ENCODE results near the gene VPREB1.
"Not testable (repeated sequence)": the region's sequence is repeated elsewhere in the genome, so short reads cannot be mapped to it uniquely, and the experiment has no call there.

The VPREB1 gene

DNA sequence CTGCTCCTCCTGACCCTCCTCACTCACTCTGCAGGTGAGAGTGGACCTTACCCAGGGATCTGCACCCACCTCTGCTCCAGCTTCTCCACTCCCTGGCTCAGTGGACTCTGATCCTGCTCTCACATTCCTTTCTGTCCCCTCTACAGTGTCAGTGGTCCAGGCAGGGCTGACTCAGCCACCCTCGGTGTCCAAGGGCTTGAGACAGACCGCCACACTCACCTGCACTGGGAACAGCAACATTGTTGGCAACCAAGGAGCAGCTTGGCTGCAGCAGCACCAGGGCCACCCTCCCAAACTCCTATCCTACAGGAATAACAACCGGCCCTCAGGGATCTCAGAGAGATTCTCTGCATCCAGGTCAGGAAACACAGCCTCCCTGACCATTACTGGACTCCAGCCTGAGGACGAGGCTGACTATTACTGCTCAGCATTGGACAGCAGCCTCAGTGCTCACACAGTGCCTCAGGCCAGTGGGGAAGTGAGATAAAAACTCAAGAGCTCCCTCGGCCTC, 29.7 kb upstream of the VPREB1 start:
- no peak for DNase-seq

DNA sequence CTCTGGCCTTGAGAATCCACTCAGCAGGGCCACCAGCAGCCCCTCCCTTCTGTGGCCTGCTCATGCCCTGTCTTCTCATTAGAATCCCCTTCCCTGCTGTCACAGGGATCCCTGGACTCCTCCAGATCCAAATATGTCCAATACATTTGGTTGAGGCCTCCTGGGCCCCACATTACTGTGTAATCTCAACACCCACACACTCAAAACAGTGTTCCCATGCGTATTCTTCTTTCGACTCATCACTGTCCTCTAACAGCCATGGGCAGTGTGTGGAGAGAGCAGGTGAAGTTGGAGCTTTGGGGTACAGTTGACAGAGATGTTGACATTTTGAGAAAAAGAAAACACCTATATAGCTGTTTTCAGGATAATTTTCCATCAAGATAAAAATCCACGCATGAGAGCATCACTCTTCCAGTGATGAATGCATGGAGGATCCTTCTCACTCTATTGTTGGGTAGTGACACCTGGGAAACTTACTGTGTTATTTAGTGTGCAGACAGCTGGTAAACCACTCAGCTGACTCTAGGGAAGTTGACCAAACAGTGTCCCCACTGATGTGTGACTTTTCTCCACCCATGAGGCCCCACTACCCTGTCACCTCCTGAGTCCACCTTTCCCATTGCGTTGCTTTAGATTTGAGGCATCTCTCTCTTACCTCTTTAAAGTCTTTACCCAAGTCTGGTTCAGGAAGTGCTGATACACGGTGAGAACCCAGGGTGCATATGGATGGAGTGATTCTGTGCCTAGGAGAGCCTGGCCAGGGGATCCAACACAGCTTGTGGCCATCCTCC, 28.7 kb upstream of the VPREB1 start:
- DNase-seq = no peak

DNA sequence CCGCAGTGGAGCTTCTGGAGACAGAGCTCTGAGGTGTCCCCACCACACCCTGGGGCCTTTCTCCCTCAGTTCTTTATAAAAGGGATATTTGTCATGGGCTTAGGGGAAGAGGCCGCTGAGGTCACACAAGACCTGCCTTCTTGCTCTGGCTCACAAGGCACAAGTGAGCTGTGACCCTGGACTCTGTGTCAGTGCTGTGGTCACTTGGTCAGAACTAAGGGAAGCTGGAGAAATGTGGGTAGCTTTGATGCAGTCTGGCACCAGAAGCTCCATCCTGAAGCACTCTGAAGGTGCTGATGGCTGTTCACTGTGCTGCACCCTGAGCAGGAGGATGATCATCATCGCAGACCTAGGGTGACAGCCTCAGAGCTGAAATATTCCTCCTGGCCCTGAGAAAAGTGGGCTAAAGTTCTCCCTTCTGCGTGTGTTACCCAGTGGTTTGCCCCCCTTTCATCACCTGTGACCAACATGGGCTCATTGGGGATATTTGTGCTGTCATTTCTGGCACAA, 28.1 kb upstream of the VPREB1 start:
- no peak for DNase-seq

DNA sequence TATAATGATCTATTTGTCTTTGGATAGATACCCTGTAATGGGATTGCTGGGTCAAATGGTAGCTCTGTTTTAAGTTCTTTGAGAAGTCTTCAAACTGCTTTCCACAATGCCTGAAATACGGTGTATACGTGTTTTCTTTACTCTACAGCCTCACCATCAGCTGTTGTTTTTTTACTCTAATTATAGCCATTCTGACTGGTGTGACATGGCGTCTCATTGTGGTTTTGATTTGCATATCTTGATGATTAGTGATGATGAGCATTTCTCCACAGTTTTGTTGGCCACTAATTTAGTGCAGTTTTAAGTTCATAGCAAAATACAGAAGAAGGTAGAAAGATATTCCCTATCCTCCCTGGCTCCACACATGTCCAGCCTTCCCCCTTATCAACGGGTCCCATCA, 26.3 kb upstream of the VPREB1 start:
- DNase-seq = no peak

DNA sequence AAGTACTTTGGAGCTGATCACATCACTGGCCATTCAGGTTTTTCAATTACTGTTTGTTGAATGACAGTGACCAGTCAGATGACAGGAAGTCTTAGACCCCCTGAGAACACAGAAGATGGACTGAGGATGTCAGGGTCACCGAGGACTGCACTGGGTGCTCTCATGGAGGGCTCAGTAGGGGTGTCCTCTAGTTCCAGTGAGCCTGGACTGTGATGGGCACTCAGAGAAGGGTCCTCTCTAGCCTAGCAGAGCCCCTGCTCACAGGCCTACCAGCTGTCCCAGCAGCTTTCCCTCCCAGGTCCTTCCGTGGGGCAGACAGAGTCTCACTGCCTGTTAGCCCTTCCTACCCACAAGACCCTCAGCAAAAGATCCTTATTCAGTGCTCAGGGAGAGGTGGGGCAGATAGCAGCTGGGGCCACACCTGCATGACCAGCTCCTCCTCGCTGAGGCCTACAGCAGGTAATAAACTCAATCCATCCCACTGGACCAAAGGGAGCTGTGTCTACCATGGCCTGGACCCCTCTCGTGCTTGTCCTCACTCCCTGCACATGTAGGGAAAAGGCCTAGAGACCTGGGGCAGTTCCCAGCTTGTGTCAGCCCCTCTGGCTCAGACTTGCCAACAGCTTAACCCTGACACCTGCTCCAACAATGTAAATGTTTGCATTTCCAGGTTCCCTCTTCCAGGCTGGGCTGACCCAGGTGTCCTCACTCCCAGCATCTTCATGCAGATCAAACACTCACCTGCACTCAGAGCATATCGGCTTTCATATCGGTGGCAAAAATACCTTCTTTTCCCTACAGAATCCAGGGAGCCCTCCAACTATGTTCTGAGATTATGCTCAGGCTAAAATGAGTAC, 25.2 kb upstream of the VPREB1 start:
- no peak for DNase-seq

DNA sequence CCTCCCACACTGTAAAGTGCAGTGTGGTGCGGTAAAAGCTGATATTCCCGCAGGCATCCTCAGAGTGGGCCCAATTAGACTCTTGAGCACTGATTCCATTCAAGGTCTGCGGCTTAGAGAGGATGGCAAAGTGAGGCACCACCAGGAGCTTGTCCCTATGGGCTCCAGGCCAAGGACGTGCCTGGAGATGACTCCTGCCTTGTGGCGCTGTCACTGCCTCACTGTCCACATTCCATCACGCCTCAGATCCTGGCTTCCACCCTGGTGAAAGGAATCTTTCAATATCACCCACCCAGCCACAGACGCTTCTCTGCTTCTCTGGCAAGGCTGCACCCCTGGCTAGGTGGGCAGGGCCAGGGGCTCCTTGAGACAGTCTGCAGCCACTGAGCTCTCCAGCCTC, 23.5 kb upstream of the VPREB1 start:
- not testable (repeated sequence) for DNase-seq

DNA sequence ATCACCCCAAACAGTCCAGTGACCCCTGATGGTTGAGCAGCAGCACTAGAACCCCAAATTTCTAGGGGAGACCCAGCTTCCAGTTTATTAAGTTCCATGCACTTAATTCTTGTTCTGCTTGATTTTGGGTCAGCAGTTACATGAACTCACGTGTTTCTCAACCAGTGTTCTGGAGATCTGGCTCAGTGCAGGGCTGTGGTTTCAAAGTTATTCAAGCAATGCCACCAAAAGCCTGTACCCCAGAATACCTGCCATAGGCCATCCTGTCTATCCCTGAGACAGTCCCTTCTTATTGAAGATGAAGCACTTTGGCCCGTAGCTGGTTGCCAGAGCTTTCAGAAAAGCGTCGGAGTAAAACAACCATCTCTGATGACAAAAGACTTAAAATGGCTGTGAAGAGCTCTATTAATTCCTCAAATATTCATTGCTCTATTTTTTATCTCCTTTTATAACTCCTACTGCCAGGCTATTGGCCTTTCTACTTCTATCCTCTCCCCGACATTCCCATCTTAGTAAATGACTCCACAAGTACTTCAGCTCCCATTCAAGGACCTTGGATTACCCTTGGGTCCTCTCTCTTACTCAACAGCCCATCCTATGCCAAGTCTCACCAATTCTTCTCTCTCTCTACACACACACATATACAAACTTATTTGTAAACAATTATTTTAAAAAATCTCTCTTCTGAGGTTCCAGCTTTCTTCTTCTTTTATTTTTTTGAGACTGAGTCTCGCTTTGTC, 18.0 kb upstream of the VPREB1 start:
- no peak for DNase-seq

DNA sequence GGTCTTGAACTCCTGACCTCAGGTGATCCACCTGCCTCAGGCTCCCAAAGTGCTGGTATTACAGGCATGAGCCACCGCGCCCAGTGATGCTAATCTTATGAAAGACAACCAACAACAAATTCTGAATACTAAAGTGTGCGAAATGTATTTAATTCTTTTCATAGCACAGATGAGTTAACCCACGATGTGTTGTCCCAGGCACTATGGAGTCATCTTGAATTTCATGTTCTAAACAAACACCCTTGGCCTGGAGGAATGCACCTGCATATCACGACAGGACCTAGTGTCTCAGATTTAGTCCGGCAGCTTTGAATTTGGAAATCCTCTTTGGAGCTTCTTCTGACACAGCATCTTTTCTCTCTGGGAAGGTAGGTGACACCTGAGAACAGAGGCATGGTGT, 16.2 kb upstream of the VPREB1 start:
- no peak for DNase-seq

DNA sequence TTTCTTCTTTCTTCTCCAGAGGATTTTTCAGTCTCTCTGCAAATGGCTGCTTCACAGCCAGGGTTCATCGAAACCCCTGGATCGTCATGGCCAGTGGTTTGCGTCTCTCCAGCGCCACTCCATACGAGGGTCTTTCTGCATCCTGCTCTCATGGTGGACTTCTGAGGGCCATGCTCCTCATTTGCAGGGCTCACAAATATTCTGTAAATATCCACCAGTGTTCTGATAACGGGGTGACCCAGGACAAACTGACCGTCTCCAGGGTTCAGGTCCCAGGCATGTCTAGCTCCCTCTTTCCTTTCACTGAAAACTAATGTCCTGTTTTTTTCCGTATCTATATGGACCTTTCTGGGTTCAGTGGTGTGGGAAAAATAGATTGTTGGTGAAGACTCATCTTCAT, 15.7 kb upstream of the VPREB1 start:
- no peak for DNase-seq

DNA sequence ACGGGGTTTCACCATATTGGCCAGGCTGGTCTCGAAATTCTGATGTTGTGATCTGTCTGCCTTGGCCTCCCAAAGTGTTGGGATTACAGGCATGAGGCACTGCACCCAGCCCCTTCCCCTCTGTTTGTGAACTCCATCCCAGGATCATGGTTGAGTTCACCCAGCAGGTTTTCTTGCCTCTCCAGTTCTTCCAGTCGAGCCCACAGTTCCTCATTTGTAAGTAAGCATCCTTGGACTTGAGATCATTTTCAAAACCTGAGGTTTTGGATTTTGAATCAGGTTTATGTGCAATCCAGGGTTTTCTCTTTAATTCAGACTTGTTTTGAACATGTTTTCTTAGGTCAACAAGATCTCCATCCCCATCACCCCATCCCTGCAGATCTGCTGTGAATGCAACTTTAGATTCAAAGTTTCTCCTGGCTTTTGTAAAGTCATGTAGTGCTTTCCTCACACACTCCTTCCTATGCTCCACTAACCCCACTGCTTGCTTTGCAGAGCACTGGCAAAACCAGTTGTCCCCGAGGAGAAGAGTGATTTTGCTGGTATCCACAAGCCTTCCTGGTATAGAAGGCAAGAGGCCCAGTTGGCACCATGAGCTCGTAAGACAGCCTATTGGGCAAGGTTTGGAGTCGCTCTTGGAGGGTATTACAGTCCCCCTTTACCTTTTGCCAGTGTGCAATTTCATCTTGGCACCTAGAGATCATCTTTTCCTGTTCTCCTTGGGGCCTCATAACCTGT, 14.7 kb upstream of the VPREB1 start:
- DNase-seq = no peak

DNA sequence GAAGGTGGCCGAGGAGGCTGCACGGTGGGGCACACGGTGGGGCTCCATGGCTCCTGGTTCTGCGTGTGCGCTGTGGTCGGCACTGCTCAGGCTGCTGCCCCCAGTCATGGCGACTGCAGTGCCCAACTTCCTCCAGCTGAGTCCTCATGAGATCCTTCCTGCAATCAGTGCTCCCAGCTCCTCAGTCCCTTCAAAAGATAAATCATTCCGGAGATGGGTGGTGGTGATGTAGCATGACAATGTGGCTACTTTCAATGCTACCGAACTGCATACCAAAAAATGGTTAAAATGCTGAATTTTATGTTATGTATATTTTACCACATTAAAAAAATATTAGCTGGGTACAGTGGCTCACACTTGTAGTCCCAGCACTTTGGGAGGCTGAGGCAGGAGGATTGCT, 14.1 kb upstream of the VPREB1 start:
- no peak for DNase-seq

DNA sequence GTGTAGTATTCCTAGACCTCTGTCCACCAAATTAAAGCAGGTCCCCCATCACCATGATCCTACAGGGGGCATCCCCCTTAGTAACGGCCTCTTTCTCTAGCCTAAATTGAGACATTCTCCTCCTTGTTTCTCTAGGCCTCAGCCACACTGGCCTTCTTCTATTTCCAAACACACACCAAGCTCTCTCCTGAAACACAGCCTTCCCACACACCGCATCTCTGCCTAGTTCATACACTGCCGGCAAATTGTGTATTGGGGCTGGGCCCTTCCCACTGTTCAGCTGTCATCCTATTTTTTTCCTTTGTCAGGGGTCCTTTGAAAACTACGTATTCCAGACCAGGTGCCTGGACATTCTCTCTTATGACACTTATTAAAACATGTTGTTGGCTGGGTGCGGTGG, 11.5 kb upstream of the VPREB1 start:
- no peak for DNase-seq

DNA sequence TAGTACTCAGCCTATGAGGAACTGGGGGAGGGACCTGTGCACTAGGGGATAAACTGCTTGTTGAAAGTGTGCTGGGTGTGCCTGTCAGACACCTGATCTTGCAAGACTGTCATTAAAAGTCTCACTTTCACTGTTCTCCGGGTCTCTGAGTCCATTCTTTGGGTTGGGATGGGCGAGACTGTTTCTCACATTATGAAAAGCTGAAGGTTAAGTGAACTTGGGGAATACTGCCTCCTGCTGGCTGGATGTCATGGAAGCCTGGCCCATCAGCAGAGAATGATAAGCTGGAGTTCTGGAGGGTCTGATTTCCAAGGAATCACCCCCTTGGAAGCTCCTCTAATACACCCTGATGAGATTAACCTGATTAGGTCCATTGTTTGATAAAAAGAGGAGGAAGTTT, 9.0 kb upstream of the VPREB1 start:
- DNase-seq = peak; percentile 33

DNA sequence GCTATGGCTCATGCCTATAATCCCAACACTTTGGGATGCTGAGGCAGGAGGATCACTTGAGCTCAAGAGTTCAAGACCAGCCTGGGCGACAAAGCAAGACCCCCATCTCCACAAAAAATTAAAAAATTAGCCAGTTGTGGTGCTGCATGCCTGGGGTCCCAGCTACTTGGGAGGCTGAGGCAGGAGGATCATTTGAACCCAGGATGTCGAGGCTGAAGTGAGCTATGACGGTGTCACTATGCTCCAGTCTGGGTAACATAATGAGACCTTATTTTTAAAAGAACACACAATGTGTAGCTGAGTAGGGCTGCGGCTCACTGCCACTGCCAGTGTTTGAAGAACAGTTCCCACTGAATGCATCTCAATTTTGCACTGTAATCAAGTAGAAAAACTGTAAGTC, 7.1 kb upstream of the VPREB1 start:
- no peak for DNase-seq

DNA sequence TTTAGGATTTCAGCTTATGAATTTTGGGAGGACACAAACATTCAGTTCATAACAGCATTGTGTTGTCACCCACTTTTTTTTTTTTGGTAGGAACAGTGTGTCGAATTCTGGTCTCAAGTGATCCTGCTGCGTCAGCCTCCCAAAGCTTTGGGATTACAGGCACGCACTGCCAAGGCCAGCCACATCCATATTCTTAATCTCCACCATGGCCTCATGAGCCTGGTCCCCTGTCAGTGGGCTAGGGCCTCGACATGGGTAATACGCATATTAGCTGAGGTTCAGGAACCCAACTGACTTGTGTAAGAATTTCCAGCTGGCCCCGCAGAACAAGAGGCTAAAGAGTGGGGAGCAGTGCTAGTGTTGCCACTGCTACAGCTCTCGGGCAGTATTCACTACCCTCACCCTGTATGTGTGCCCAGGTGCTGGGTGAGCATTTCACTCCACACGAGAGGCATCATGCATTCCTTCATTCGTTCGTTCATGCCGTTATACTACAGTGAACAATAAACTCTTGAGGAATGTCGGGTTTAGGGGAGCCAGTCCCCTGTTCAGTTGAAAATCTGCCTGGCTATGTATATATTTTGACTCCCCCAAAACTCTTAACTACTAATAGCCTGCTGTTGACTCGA, 5.2 kb upstream of the VPREB1 start:
- DNase-seq = no peak

DNA sequence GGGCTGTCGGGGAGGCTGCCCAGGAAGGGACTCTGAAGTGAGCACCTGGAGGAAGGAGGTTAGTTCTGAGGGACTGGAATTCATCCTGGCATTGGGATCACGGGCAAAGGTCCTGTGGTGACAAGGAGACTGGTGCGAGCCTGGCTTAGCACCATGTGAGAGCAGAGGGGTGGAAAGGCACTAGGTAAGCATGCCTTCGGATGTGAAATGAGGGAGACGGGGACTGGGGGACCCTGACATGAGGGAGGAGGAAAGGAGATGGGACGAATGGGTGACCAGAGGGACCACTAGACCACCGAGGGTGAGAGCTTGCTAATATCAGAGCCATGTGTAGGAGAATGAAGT, 3.1 kb upstream of the VPREB1 start:
- DNase-seq = no peak

DNA sequence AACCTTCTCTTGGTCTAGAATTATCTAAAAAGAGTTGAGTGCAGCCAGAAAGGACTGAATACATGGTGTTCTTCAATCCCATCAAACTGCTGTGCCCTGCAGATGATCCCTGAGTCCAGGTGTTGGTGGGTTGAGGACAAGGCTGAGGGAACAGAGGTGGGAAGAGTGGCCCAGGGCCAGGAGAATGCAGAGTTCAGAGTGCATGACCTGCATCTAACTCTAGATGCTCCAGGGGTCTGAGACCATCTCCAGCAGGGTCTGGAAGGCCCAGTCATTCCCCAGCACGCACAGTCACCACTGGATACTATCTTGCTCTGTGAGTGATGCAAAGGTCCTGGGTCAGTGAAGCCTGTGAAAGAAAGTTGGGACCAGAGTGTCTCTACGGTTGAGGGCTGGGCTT, 2.1 kb upstream of the VPREB1 start:
- no peak for DNase-seq

DNA sequence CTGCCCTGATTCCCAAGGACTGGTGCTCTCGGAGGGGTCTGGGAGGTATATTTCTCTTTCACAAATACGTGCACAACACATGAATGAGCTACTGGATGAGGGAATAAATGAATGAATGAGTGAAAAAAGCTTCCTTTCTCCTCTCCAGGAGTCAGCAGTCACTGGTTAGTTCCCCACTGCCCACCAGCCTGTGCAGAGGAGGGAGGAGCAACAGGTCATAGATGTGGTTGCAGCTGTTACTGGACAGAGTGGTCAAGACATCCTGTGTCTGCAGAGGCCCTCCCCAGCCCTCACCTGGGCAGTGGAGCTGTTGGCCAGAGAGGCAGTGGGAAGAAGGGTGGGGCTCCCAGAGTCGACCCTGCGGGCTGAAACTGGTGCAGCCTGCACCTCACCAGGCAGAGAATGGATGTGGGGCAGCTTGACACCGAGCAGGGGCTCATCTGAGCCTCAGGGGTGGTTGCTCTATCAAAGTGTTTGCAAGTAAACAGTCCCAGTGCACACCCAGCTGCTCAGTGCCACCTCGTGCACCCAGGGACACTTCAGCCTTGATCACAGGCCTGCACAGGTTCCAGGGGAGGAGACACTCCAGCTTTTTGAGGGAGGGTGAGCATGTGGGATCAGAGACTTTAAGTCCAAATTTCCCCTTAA, 1.4 kb upstream of the VPREB1 start:
- DNase-seq = no peak

DNA sequence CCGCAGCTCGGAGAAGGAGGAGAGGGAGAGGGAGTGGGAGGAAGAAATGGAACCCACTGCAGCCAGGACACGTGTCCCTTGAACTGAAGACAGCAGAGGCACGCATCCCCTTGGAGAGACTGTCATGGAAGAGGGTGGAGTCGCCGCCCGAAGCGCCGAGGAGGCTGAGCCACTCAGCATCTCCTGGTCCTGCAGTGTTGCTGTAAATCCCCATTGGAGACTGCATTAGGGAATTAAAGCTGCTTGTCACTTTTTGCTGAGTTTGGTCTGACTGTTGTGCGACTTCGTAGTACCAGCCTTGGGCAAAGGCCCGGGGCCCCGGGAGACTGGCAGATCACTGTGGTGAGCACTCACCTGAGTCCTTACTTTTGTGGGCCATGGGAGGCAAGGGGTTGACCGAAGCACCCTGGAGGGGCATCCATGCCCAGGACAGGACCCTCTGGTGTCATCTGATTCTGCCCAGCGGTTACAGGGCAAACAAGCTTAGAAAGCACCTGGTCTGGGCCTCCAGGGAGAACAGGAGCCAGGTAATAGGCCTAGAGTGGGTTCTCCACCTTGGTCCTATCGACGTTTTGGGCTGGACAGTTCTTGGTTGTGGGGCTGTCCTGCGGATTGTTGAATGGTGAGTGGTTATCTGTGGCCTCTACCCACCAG, 797 bp downstream of the VPREB1 start:
- no peak for DNase-seq

DNA sequence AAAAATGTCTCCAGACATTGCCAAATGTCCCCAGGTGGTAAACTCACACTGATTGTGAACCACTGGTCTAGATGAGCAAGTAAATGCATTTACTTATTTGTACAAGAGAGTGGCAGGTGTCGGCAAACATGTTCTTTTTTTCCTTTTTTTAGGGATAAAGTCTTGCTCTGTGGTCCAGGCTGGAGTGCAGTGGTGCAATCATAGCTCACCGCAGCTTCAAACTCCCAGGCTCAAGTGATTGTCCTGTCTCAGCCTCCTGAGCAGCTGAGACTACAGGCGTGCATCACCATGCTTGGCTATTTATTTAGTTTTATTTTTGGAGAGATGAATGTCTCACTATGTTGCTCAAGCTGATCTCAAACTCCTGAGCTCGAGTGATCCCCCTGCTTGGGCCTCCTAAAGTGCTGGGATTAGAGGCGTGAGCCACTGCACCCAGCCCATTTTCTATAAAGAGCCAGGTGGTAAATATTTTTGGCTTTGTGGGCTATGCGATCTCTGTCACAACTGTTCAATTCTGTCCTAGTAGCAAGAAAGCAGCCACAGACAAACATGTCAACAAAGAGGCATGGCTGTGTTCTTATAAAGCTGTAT, 1.4 kb downstream of the VPREB1 start:
- no peak for DNase-seq

DNA sequence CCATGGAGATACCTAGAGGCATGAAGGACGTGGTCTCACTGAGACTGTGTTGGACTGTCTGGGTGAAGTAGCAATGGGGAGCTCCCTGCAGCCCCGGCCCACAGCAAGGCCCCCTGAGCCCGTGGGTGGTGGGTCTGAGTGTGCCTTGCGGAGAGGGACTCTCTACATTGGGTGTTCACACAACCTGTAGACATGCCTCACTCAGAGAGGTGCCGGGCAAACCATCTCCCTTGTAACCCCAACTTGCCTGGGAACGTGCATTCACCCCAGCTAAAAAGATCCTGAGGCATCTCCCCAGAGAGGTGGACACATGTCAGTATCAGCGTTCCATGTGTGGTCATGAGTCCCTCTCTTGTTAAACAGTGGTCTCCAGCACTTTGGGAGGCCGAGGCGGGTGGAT, 2.1 kb downstream of the VPREB1 start:
- DNase-seq = no peak
